K562 (cell line): ENCODE results near the gene PUM2. TPM values are rescaled to one million over a fixed set of nuclear protein-coding genes. Genes with fewer than 3 reads are reported as not detected.

Experiments used
- ATAC-seq: fragments of 200-7000 bp; cut with Tn5 transposase; 3 replicates; pipeline ENCODE4 v1.9.1; 2020; ENCODE audit warnings: moderate library complexity
- BruUV-seq: library from RNA; stranded (reverse); fragments of 400-500 nt; replicated peaks from 2 replicates; lab custom pipeline; 2021; lab: Mats Ljungman, UMichigan
- CTCF ChIA-PET: fragments of 300-600 bp; formaldehyde crosslinking; extraction: SDS; loops from one replicate; lab custom pipeline; 2021; ENCODE audit warnings: low intra/inter-chr PET ratio; lab: Yijun Ruan, JAX
- POLR2A ChIA-PET: fragments of 300-600, 350-650 bp; sonication (Branson Sonifier 250); formaldehyde crosslinking; extraction: SDS; loops from one replicate; lab custom pipeline; 2021; ENCODE audit warnings: antibody characterized with exemption, inconsistent platforms; lab: Yijun Ruan, JAX
- DNase-seq, 4 experiments: peaks; one replicate each; pipeline versions ENCODE4 v3.0.0 to v3.0.0-alpha.2; 2011 to 2018; ENCODE audit warnings: low spot score in 3 of 4, mixed read lengths in 3 of 4; ENCODE audit errors: extremely low read depth in 1 of 4
- FAIRE-seq: peaks from 2 replicates; lab custom pipeline; 2011; peaks lifted over from hg19 to GRCh38; lab: Jason Lieb, UNC
- H2AFZ ChIP-seq: 2 replicates; pipeline ENCODE4 v1.6.0; 2011; ENCODE audit warnings: low read depth, low read length, control low read depth, inconsistent platforms
- H3K27ac ChIP-seq: fragments of 200-600 bp; 3 replicates; pipeline ENCODE4 v1.8.0; 2011; ENCODE audit warnings: low read depth, mild to moderate bottlenecking, control low read depth, inconsistent platforms, low read length, moderate library complexity, mixed read lengths; ENCODE audit errors: extremely low read depth
- H3K27me3 ChIP-seq, 2 experiments: fragments of 300-600 bp in 1 of 2; 2 replicates in 1 of 2; 3 replicates in 1 of 2; pipeline versions ENCODE4 v1.6.0 to v1.8.0; 2011; ENCODE audit warnings: inconsistent platforms in 2 of 2, low read length in 2 of 2, mild to moderate bottlenecking in 1 of 2, mixed read lengths in 1 of 2, moderate library complexity in 1 of 2; ENCODE audit not compliant: control insufficient read depth in 2 of 2, insufficient read depth in 2 of 2
- H3K36me3 ChIP-seq: fragments of 300-600 bp; 3 replicates; pipeline ENCODE4 v1.8.0; 2011; ENCODE audit warnings: mild to moderate bottlenecking, low read length, inconsistent platforms; ENCODE audit not compliant: control insufficient read depth, insufficient read depth
- H3K4me1 ChIP-seq, 2 experiments: fragments of 200-600 bp in 1 of 2; replicated peaks in 1 of 2; 2 replicates in 1 of 2; 3 replicates in 1 of 2; pipeline versions ENCODE4 v1.5.1 to v1.8.0; 2011; ENCODE audit warnings: inconsistent platforms in 2 of 2, low read length in 2 of 2, mild to moderate bottlenecking in 1 of 2, mixed read lengths in 1 of 2, moderate library complexity in 1 of 2; ENCODE audit not compliant: control insufficient read depth in 2 of 2, insufficient read depth in 2 of 2
- H3K4me2 ChIP-seq: 2 replicates; pipeline ENCODE4 v1.6.1; 2011; ENCODE audit warnings: low read length, control low read depth, inconsistent platforms, mixed read lengths; ENCODE audit not compliant: insufficient read depth
- H3K4me3 ChIP-seq: fragments of 200-600 bp; sonication (generic), shearing (Covaris generic); 2 replicates; pipeline ENCODE4 v1.5.1; 2016; ENCODE audit warnings: control low read depth, inconsistent platforms
- H3K79me2 ChIP-seq: fragments of 200-600 bp; 3 replicates; pipeline ENCODE4 v1.8.0; 2011; ENCODE audit warnings: low read length, inconsistent platforms; ENCODE audit not compliant: control insufficient read depth, insufficient read depth
- H3K9ac ChIP-seq, 2 experiments: 2 replicates each; pipeline versions ENCODE4 v1.6.0 to v1.6.1; 2011; ENCODE audit warnings: low read depth in 2 of 2, low read length in 2 of 2, control low read depth in 1 of 2, inconsistent platforms in 1 of 2, mild to moderate bottlenecking in 1 of 2, mixed read lengths in 1 of 2; ENCODE audit not compliant: insufficient read depth in 1 of 2
- H3K9me1 ChIP-seq: one replicate; pipeline ENCODE4 v1.6.0; 2011; ENCODE audit warnings: inconsistent platforms, mild to moderate bottlenecking, low read length, moderate library complexity; ENCODE audit not compliant: control insufficient read depth, insufficient read depth
- H3K9me3 ChIP-seq: replicated peaks from 2 replicates; pipeline ENCODE4 v1.5.1; 2011; ENCODE audit warnings: low read depth, low read length, inconsistent platforms; ENCODE audit not compliant: control insufficient read depth, insufficient read depth
- H4K20me1 ChIP-seq: replicated peaks from 2 replicates; pipeline ENCODE4 v1.6.1; 2011; ENCODE audit warnings: low read length, inconsistent platforms, mixed read lengths; ENCODE audit not compliant: control insufficient read depth, insufficient read depth
- CHD2 ChIP-seq: IDR thresholded peaks from 2 replicates; pipeline ENCODE4 v1.6.1; 2011; ENCODE audit warnings: low read depth, low read length
- CREB1 ChIP-seq, 2 experiments: sonication (generic) in 1 of 2; formaldehyde crosslinking in 1 of 2; IDR thresholded peaks; 2 replicates each; pipeline versions ENCODE4 v1.6.1 to v1.8.0; 2012 to 2022; ENCODE audit warnings: inconsistent platforms in 1 of 2, mild to moderate bottlenecking in 1 of 2, missing genetic modification reagents in 1 of 2, moderate library complexity in 1 of 2
- DDX20 ChIP-seq: fragments of 450-650 bp; IDR thresholded peaks from 2 replicates; pipeline ENCODE4 v1.6.1; 2016; ENCODE audit warnings: missing genetic modification characterization, low read depth, mild to moderate bottlenecking, missing compliant biosample characterization, moderate library complexity
- NFIX ChIP-seq: fragments of 250-450 bp; sonication (Bioruptor Pico); IDR thresholded peaks from 2 replicates; pipeline ENCODE4 v1.4.0; 2020; ENCODE audit warnings: low read depth, mild to moderate bottlenecking, moderate library complexity
- ZFP1 ChIP-seq: fragments of 450-650 bp; formaldehyde crosslinking; IDR thresholded peaks from 2 replicates; pipeline ENCODE4 v1.4.0; 2020; ENCODE audit warnings: mild to moderate bottlenecking, mixed read lengths
- ZNF12 ChIP-seq: sonication (generic); formaldehyde crosslinking; IDR thresholded peaks from 2 replicates; pipeline ENCODE4 v1.4.0; 2020; ENCODE audit warnings: mild to moderate bottlenecking, missing genetic modification reagents
- ZNF436 ChIP-seq: fragments of 250-450, 450-650 bp; sonication (Bioruptor Pico); formaldehyde crosslinking; IDR thresholded peaks from 2 replicates; pipeline ENCODE4 v1.7.0; 2020; ENCODE audit warnings: mild to moderate bottlenecking
- WGBS: fragments of 100-300 bp; shearing (Covaris generic); methylation state at CpG from one replicate; pipeline ENCODE4 v1.1.6; 2016; ENCODE audit warnings: low coverage, mixed read lengths; ENCODE audit not compliant: insufficient coverage; ENCODE audit errors: missing lambda C conversion rate; 5-methylcytosine and 5-hydroxymethylcytosine counted together
- in situ Hi-C: fragments of 300-500 bp; cut with MboI; formaldehyde crosslinking; loops from 4 replicates; pipeline ENCODE4 v1.15.0; 2018; ENCODE audit warnings: inconsistent platforms, mixed read lengths
- intact Hi-C: fragments of 100-400 bp; cut with micrococcal nuclease; formaldehyde crosslinking; loops from 2 replicates; pipeline ENCODE4 v1.14.2; 2022
- polyA plus RNA-seq, 8 experiments: library from polyadenylated mRNA; depleted of rRNA in 4 of 8; stranded (reverse) in 5 of 8; unstranded in 3 of 8; fragments of >200 nt; fragmentation: Nextera tagmentation in 2 of 8; fragmentation: Illumina TruSeq in 1 of 8; extraction: Ambion mirVana in 2 of 8; extraction: Trizol in 1 of 8; gene quantifications; 2 replicates each; pipeline versions ENCODE4 v1.2.1 to v1.2.3, GENCODE V29; 2011 to 2014; ENCODE audit warnings: inconsistent platforms in 1 of 8, missing spikeins in 1 of 8
- total RNA-seq, 7 experiments: library from RNA; depleted of rRNA in 6 of 7; stranded (reverse); fragments of >200 nt in 6 of 7; fragmentation: Illumina TruSeq in 2 of 7; extraction: Trizol in 2 of 7; gene quantifications; 2 replicates each; pipeline versions ENCODE4 v1.2.1 to v1.2.3, GENCODE V29; 2011 to 2021; ENCODE audit warnings: low replicate concordance in 1 of 7
- TF ChIP-seq, protein P1 (sequence below): fragments of 250-450 bp; sonication (Bioruptor Pico); IDR thresholded peaks from 2 replicates; pipeline ENCODE4 v1.5.0; 2021

The PUM2 gene
- total and polyA plus RNA-seq, 9 of the 15 experiments (the other 6 are each of a cell fraction or from before 2014, with no cell fraction given) = 13.4 to 61.9 (median 28.3) TPM

DNA sequence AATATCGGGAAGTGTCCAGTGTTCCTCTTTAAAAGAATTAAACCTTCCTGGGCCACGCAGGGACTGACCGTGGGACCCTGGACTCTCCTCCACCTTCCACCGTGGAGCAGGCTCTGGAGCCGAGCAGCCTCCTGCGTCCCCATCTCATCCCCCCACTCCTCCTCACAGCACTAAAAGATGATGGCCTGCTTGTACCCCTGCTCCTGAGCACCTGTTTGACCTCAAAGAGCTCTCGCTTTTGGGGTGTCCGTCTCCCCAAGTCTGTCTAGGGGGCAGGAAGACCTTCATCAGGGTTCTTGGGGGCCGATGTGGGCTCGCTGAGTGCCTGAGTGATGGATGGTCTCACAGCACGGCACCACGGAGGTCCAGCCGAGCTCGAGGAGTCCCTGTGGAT lies 124.5 kb downstream of the PUM2 start:
- DNase-seq = no peak
- ATAC-seq = no peak
- no peaks in the 10 kb centered on the region for H4K20me1 ChIP-seq
- no peak overlapping the region for H3K4me3 ChIP-seq
- in situ Hi-C loops (loop anchor here (10.0 kb wide), 1 partner anchor 91 kb away; no protein-coding TSS in a partner anchor), intact Hi-C loops (loop anchor here (5.0 kb wide), 1 partner anchor 269 kb away; no protein-coding TSS in a partner anchor)
- H2AFZ ChIP-seq = no peak overlapping the region; the same call in 1 of the 2 replicates
- H3K79me2 ChIP-seq = no peaks in the 10 kb centered on the region
- ChIA-PET CTCF (interaction anchor here (2.0 kb wide), 1 partner anchor 271 kb away, joined by 15 read pairs; no protein-coding TSS in a partner anchor), POLR2A (interaction anchor here (1.4 kb wide), 1 partner anchor 18 kb away, joined by 3 read pairs; no protein-coding TSS in a partner anchor)
- no peaks in the 10 kb centered on the region for H3K9me1 ChIP-seq
- TF ChIP-seq NFIX (no peak), ZNF12 (CRISPR knock-in tag) (no peak), ZNF436 (no peak), CREB1 (IDR thresholded peaks at IDR 0.05) (no peak), CREB1 (CRISPR knock-in tag; IDR thresholded peaks at IDR 0.05) (no peak), DDX20 (tag) (no peak), CHD2 (no peak), ZFP1 (CRISPR knock-in tag) (no peak)
- TF ChIP-seq, protein P1, sequence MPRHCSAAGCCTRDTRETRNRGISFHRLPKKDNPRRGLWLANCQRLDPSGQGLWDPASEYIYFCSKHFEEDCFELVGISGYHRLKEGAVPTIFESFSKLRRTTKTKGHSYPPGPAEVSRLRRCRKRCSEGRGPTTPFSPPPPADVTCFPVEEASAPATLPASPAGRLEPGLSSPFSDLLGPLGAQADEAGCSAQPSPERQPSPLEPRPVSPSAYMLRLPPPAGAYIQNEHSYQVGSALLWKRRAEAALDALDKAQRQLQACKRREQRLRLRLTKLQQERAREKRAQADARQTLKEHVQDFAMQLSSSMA (CRISPR knock-in tag) = no peak
- no peak for FAIRE-seq
- H3K9me3 ChIP-seq = no peaks in the 10 kb centered on the region
- H3K36me3 ChIP-seq = no peaks in the 10 kb centered on the region
- H3K9ac ChIP-seq = no peak overlapping the region
- no TSS peak for BruUV-seq
- H3K4me2 ChIP-seq = no peak overlapping the region
- 50% methylated on average over 14 of the region's 14 CpGs for WGBS
- peaks cover 15 to 60% of the 10 kb centered on the region in 2 experiments; a peak in 3 of 5 replicates for H3K27me3 ChIP-seq
- H3K4me1 ChIP-seq = peaks cover 0 to 29% of the 10 kb centered on the region in 2 experiments; a peak in 2 of 5 replicates
- no peak overlapping the region for H3K27ac ChIP-seq
